ENCODE measurements around the gene PTPRCAP. TPM values are rescaled to one million over a fixed set of nuclear protein-coding genes. Genes with fewer than 3 reads are reported as not detected.
A peak's percentile ranks its signal among the peaks of the same experiment; 100 is the strongest.

PTPRCAP gene
- total and polyA plus RNA-seq, 12 donors, result 0.42 to 10.1 (median 1.0) TPM; not detected in 2

DNA sequence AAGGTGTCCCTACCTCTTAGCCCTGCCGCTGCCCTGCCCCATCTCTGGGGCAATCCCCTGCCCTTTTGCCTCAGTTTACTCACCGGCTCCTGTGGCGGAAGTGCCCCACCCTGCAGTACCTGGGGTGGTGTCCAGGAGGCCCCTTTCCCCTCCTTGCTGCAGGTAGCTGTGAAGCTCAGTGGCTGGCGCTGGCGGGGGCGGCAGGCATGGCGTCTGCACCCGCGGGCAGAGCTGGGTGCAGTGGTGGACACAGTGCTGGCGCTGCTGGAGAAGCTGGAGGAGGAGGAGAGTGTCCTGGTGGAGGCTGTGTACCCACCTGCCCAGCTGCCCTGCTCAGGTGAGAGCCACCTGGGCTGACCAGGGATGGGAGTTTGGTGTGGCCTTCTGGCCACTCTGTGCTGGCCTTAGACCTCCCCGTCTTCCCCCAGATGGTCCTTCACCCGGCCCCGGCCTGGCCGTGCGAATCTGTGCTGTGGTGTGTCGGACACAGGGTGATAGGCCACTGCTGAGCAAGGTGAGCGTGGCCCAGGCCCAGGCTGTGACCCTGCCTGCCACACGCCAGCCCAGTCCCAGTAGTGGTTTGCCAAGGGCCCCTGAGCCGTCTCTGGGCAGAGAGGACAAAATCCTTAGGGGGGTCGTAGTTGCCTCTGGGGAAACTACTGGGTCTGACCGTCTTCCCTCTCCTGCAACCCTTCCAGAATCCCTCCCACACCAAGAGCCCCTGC lies 18.0 kb downstream of the PTPRCAP start:
- WGBS, 2 donors, result 94 to 96% methylated on average over 21 of the region's 21 CpGs
- Histone ChIP-seq H3K9me3 (no peaks in the 10 kb centered on the region), H3K27me3 (peaks cover 0 to 19% (median 5%) of the 10 kb centered on the region in 7 donors), H3K27ac (peak overlapping the region in 9 of 10 donors; percentile 76 to 98 (median 93)), H3K4me3 (peak overlapping the region in 3 of 10 donors; percentile 18 to 59 (median 55)), H3K4me1 (peaks cover 20 to 61% (median 48%) of the 10 kb centered on the region in 9 donors), H3K36me3 (no peaks in the 10 kb centered on the region)
- TF ChIP-seq, protein P1, sequence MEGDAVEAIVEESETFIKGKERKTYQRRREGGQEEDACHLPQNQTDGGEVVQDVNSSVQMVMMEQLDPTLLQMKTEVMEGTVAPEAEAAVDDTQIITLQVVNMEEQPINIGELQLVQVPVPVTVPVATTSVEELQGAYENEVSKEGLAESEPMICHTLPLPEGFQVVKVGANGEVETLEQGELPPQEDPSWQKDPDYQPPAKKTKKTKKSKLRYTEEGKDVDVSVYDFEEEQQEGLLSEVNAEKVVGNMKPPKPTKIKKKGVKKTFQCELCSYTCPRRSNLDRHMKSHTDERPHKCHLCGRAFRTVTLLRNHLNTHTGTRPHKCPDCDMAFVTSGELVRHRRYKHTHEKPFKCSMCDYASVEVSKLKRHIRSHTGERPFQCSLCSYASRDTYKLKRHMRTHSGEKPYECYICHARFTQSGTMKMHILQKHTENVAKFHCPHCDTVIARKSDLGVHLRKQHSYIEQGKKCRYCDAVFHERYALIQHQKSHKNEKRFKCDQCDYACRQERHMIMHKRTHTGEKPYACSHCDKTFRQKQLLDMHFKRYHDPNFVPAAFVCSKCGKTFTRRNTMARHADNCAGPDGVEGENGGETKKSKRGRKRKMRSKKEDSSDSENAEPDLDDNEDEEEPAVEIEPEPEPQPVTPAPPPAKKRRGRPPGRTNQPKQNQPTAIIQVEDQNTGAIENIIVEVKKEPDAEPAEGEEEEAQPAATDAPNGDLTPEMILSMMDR (IDR thresholded peaks at IDR 0.05), result no peak
- intact Hi-C loops (cut with DNase I), result loop anchor here in 1 of 10 donors (10.0 kb wide), 1 partner anchor 65 kb away; the partner anchor contains the start of gene POLD4
- DNase-seq (no peak), ATAC-seq (peak in 1 of 8 donors; percentile 0)

- peak overlapping the region in 3 of 10 donors; percentile 14 to 20 (median 18) for H3K4me3 ChIP-seq
- DNase-seq (peak; percentile 59 to 62), ATAC-seq (peak in 7 of 8 donors; percentile 4 to 69 (median 50))
- TF ChIP-seq, protein P1 (IDR thresholded peaks at IDR 0.05), result no peak
- no peaks in the 10 kb centered on the region for H3K36me3 ChIP-seq
- H3K9me3 ChIP-seq, result no peaks in the 10 kb centered on the region
- peak overlapping the region; percentile 40 to 98 (median 92) for H3K27ac ChIP-seq
- peaks cover 0 to 26% (median 6%) of the 10 kb centered on the region in 7 donors for H3K27me3 ChIP-seq
- intact Hi-C loops (cut with DNase I), result no loop called here
- H3K4me1 ChIP-seq, result peaks cover 20 to 61% (median 48%) of the 10 kb centered on the region in 9 donors
- 52 to 64% methylated on average over 26 of the region's 26 CpGs for WGBS, 2 donors
Observed at GRCh38 chr11:67418476-67419281, 18.8 kb downstream of the PTPRCAP start.

- Histone ChIP-seq H3K27me3 (peaks cover 0 to 32% (median 18%) of the 10 kb centered on the region in 7 donors), H3K4me1 (peaks cover 20 to 61% (median 48%) of the 10 kb centered on the region in 9 donors), H3K4me3 (no peak overlapping the region), H3K27ac (peak overlapping the region in 9 of 10 donors; percentile 76 to 98 (median 93)), H3K9me3 (no peaks in the 10 kb centered on the region), H3K36me3 (no peaks in the 10 kb centered on the region)
- DNase-seq, result no peak
- intact Hi-C loops (cut with DNase I), result no loop called here
- ATAC-seq, result no peak
- TF ChIP-seq, protein P1 (IDR thresholded peaks at IDR 0.05), result no peak
- WGBS, 2 donors, result 82% methylated on average over 12 of the region's 12 CpGs
Observed at GRCh38 chr11:67417425-67417824, 20.1 kb downstream of the PTPRCAP start.

Data from heart right ventricle (tissue), 16 donors.